Astrocyte of the cerebellum (primary cell): ENCODE measurements around the gene SLIT3.

Experiments used
- DNase-seq: peaks from one replicate; pipeline ENCODE4 v3.0.0-alpha.2; 2011; ENCODE audit warnings: low read depth
- H3K4me3 ChIP-seq: 2 replicates; pipeline ENCODE4 v1.5.1; 2011; ENCODE audit warnings: mild to moderate bottlenecking, low read depth, low read length, moderate library complexity
- CTCF ChIP-seq: IDR thresholded peaks from 2 replicates; pipeline ENCODE4 v1.5.1; 2012; ENCODE audit warnings: low read length, low read depth, moderate library complexity, mild to moderate bottlenecking; ENCODE audit errors: missing control alignments
- in situ Hi-C: cut with HindIII; loops from 2 replicates; pipeline ENCODE4 v1.10.0; 2017; ENCODE audit warnings: low sequenced_read_pairs

Gene SLIT3

GRCh38 chr5:168867241-168867640 is 433.7 kb downstream of the SLIT3 start:
- no peak overlapping the region for H3K4me3 ChIP-seq
- no peak for TF ChIP-seq CTCF
- DNase-seq, result no peak
- in situ Hi-C loops, result no loop called here

- H3K4me3 ChIP-seq, result no peak overlapping the region
- in situ Hi-C loops, result no loop called here
- DNase-seq, result no peak
- TF ChIP-seq CTCF, result no peak
Measured at GRCh38 chr5:168865968-168866367, 435.0 kb downstream of the SLIT3 start.

- TF ChIP-seq CTCF, result no peak
- no peak for DNase-seq
- in situ Hi-C loops, result no loop called here
- no peak overlapping the region for H3K4me3 ChIP-seq
Measured at GRCh38 chr5:168863021-168863420, 437.9 kb downstream of the SLIT3 start.

GRCh38 chr5:168860503-168860902 is 440.4 kb downstream of the SLIT3 start:
- in situ Hi-C loops, result no loop called here

GRCh38 chr5:168860081-168860480 is 440.9 kb downstream of the SLIT3 start:
- TF ChIP-seq CTCF, result no peak
- no peak for DNase-seq
- no peak overlapping the region for H3K4me3 ChIP-seq
- in situ Hi-C loops, result no loop called here

More at GRCh38 chr5:168860503-168860902, 440.4 kb downstream of the SLIT3 start:
- no peak for TF ChIP-seq CTCF
- H3K4me3 ChIP-seq, result no peak overlapping the region
- no peak for DNase-seq

GRCh38 chr5:168859471-168859870 is 441.5 kb downstream of the SLIT3 start:
- TF ChIP-seq CTCF, result no peak
- no peak overlapping the region for H3K4me3 ChIP-seq

GRCh38 chr5:168858994-168859393 is 441.9 kb downstream of the SLIT3 start:
- no peak for DNase-seq
- in situ Hi-C loops, result no loop called here
- TF ChIP-seq CTCF, result no peak

More at GRCh38 chr5:168859471-168859870, 441.5 kb downstream of the SLIT3 start:
- in situ Hi-C loops, result no loop called here
- no peak for DNase-seq

More at GRCh38 chr5:168858994-168859393, 441.9 kb downstream of the SLIT3 start:
- no peak overlapping the region for H3K4me3 ChIP-seq
